ENCODE results near the gene GPR108.

- TF ChIP-seq RAD21 (IDR thresholded peaks at IDR 0.05 in 1 of 2, conservative IDR thresholded peaks at IDR 0.05 in 1 of 2; ENCODE audit: low read depth in 2 of 2, low read length in 2 of 2), result no peak
- no peak for TF ChIP-seq MAX (IDR thresholded peaks at IDR 0.05)
- no peak for TF ChIP-seq POLR2A (IDR thresholded peaks at IDR 0.05; ENCODE audit: control extremely low read depth in 1 of 2, low read depth in 2 of 2, low read length in 2 of 2)
- TF ChIP-seq TEAD4 (IDR thresholded peaks at IDR 0.05; ENCODE audit: low read depth, low read length), result no peak
- no peak for TF ChIP-seq KDM5A (IDR thresholded peaks at IDR 0.05; ENCODE audit: low read length)
- TF ChIP-seq CTCF (IDR thresholded peaks at IDR 0.05; ENCODE audit: control extremely low read depth in 1 of 3, insufficient read depth in 1 of 3, low read depth in 1 of 3, low read length in 3 of 3), result no peak
- TF ChIP-seq HDAC6 (IDR thresholded peaks at IDR 0.05; ENCODE audit: low read depth, low read length), result no peak
- no peak for TF ChIP-seq CHD2 (IDR thresholded peaks at IDR 0.05; ENCODE audit: low read length)
- TF ChIP-seq NRF1 (IDR thresholded peaks at IDR 0.05; ENCODE audit: low read depth, low read length), result no peak
- no peak for TF ChIP-seq EGR1 (IDR thresholded peaks at IDR 0.05; ENCODE audit: borderline replicate concordance, low read depth, low read length)
- TF ChIP-seq YY1 (IDR thresholded peaks at IDR 0.05; ENCODE audit: low read depth, low read length), result no peak
Measured at GRCh38 chr19:6754136-6754535, 16.8 kb upstream of the GPR108 start.
